HG02588 (cell line): Measurements from ENCODE around the gene DPP10.

Experiments
- ATAC-seq: cut with Tn5 transposase; IDR thresholded peaks from one replicate; pipeline ENCODE4 v1.9.1; 2021; ENCODE audit warnings: mild to moderate bottlenecking, moderate library complexity; ENCODE audit not compliant: unreplicated experiment

The DPP10 gene

GRCh38 chr2:115115135-115115534 is 672.7 kb downstream of the DPP10 start:
- no peak for ATAC-seq

GRCh38 chr2:115118306-115118705 is 675.9 kb downstream of the DPP10 start:
- ATAC-seq: no peak

DNA sequence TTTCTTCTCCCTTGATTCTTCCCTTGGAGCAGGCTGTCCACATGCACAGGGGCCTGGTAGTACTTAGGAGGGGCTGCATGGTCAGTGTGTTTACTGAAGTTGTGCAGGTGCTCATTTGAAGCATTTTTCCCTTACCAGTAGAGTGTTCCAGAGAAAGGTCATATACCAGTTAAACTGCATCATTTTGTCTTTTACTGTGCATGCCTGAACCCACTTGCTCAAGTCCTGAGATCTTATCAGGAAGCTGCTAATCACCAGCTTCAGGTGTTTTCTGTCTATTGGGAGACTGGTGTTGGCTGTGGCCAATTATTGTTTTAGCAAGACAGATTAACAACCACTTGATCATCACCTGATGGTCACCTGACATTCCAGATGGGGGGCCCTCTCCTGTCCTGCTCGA is 676.6 kb downstream of the DPP10 start:
- no peak for ATAC-seq

DNA sequence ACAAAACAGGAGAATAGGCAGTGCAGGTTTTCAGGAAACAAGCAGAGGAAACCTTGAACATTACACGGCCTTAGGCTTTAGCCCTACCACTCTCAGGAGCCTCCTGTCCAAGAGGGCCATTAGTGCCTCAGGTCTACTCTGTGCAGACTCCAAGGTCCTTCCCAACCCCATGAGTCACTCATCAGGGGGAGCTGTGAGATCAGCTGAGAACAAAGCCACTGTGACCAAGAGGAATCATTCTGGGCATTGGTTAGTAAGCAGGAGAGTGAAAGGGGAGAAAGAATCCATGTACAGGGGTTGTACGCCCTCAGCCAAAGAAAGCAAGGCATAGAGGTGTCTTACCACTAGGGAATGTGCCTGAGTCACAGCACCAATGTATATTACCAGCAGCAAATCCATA is 680.3 kb downstream of the DPP10 start:
- ATAC-seq: no peak

DNA sequence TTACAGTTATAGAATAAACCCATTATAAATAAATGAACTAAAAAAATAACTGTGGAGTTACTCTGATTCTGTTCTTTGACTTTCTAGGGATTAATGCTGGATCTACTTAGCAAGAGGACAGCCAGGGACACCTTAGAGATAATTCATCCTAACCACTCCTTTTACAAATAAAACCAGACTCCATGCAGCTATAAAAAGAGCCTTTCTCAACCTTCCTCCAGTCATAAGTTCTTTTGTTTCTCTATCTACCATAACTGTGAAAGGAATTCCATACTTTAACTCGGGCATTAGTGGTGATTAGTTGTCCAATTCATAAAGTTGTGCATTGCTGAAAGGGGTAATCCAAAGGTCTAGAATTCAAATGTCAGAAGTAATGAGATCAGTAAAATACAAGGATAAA is 682.4 kb downstream of the DPP10 start:
- no peak for ATAC-seq

DNA sequence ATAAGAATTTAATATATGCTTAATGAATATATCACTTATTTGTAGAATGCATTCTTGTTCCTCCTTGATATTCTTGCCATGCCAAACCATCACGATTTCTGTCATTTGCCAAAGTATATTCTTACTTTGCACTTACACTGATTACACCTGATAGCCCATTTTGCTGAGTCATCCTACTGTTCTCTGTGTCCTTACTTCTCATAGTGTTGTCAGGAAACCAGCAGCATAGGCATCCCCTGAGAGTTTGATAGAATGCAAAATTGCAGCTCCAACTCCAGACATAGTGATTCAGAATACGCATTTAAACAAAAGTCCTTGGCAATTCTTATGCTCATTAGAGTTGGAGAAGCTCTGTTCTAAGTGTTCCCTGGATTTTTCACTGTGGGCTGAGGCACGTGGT is 687.1 kb downstream of the DPP10 start:
- ATAC-seq: no peak

DNA sequence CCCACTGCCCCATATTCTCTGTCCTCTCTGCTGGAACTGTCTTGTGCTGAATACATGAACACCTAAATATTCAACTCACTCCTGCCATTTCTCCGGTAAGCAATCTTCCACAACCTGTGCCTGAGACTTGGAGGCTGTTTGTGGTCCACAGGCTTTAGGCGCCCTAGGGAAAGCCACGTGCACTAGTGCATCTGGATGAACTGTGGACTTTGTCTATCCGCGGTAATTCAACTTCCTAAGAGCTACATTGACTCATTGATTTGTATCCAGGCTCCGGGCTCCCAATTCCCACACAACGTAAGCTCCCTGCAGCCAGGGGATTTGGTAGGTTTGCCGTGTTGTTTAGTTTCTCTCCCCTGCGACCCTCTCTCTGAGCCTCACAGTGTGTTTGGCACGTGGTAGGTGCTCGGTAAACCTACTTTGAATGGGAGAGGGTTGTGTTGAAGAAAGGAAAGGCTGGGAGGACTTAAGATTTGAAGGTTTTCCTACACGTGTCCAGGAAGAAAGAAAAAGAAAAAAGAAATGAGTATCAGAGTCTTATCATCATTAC is 718.2 kb downstream of the DPP10 start:
- no peak for ATAC-seq

DNA sequence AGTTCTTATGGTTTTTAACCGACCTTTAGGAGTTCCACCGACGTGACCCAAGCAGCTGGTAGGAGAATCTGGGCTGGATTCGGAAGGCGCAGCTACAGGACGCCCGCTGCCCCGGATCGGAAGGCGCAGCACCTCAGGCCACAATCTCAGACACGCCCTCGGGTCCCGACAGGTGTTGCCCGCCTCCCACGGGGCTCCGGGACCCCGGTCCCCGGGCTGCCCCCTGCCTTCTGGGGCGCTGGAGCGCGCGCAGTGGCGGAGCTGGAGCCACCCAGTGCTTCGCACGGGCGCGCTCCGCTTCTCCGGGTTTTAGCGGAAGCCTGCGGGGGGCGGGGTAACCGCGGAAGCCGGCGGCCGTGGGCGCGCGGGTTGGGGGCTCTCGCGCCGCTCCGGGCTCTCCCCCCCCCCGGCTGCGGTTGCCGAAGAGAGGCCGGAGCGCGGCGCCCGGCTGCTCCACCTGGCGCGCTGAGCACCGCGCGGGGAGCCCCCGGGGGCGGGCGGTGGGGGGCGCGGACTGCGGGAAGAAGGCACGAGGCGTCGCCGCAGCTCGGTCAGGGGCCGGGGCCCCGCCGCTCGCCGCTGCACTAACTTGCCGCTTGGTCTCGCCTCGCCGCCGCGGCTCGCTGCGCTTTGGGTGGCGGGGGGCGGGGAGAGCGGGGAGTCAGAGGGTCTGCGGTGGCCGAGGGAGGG is 718.8 kb downstream of the DPP10 start:
- no peak for ATAC-seq

- ATAC-seq: no peak
Observed at GRCh38 chr2:115161771-115162493, 719.5 kb downstream of the DPP10 start.

GRCh38 chr2:115162494-115163293 is 720.3 kb downstream of the DPP10 start:
- no peak for ATAC-seq

GRCh38 chr2:115163572-115163971 is 721.1 kb downstream of the DPP10 start:
- ATAC-seq: no peak

DNA sequence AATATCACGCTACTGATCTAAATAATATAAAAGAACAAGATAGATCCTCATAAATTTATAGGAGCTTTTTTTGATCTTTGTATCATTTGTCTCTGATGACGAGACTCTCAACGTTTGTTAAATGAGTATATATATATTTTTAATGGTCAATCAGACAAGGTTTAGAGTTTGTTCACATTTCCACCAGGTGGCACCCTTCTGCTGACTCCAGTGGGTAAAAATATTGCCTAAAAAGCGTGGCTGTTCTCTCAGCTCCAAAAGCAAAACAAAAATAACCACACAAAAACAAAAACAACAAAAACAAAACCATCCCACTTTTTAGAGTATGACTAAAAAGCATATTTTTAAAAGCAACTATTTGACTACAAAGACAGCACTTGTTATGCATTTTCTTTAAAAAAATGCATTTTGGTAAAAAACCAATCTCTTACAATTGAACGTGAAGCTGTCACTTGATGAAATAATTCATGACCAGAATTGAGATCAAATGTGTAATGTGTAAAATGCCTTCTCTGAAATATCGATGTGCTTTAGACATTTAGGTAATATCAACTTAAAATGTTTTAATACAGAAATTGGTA is 723.2 kb downstream of the DPP10 start:
- ATAC-seq: no peak

DNA sequence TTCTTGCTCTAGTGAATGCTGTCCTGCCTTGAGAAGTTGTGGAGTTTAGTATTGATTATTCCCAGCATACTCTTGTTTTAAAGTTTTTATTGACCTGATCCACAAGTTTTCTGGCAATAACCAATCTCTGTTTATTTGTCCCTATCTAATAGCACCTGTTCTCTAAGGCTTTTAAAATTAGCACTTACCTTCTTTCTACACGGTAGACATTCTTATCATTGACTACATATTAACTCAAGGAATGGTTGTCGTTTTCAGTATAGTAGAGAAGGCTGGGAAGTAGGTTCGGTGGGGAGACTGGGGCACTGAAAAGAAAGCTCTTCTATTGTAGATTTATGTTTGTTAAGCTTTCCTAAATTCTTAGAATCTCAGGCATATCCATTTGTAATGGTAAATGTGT is 726.0 kb downstream of the DPP10 start:
- ATAC-seq: no peak

- ATAC-seq: no peak
Observed at GRCh38 chr2:115169814-115170213, 727.4 kb downstream of the DPP10 start.

DNA sequence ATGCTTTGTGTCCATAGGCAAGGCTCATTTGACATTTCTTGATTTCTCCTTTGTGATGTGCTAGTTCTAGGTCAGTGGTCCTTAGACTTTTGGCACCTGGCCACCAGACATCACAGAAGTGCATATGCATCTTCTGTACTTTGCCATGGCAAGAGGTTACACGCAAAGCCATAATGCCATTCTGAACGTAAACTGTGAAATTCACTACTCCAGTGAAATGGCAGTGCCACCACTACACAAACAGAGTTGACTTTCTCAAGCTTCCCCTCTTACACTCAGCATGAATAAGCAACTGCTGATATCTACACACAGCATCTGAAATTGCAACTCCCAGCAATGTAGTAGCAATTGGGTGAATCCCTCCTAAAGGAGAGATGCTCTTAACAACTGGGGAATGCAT is 729.3 kb downstream of the DPP10 start:
- no peak for ATAC-seq

GRCh38 chr2:115174651-115175050 is 732.2 kb downstream of the DPP10 start:
- no peak for ATAC-seq

- no peak for ATAC-seq
Observed at GRCh38 chr2:115183144-115183543, 740.7 kb downstream of the DPP10 start.

GRCh38 chr2:115190459-115190858 is 748.0 kb downstream of the DPP10 start:
- ATAC-seq: no peak

DNA sequence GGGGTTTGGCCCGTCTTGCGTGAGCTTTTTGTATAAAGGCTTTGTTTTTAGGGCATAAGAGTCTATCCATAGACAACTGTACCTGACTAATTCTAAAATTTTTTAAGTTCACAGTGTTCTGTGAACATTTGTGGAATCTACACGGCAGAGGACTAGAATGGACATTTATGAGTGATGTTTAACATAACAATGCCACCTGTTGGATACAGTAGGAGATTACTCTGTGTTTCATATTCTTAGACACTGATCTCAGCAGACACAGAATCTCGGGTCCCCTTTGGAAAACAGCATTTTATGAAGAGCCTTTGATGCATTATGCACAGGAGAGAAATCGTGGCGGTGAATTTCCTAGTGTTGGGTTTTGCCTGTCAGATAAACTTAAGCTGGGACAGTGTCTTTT is 752.2 kb downstream of the DPP10 start:
- ATAC-seq: no peak

DNA sequence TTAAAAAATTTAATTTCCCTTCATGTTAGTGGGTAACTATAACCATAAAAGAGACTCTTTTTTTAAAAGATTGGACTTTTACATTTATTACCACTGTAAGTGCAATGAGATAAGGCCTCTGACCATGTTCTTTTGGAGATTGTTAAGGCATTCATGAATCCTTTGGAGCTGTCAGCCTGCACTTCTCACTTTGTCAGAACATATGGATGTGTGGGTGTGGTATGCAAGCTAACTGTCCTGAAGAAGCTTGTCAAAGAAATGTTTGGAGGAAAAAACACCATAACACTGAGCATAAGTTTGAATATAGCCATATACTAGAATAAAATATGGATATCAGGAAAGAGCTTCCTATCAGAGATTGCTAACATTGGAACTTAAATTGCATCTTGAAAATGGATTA is 754.1 kb downstream of the DPP10 start:
- no peak for ATAC-seq

DNA sequence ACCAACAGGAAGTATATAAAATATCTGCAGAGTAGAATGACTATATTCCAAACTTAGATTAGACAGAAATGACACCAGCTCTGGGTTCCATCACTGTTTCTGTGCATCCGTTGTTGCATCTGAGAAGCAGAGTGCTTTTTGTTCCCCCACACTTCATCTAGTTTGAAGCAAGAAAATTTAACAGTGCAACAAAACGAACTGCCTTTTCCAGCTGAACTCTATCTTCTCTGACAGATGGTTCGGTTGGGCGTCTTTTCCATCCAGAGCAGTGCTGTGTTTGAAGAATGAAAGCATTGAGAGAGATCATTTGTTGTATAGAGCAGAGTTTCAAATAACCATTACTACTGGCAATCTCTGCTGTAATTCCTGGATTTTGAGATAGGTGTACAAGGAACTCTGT is 757.5 kb downstream of the DPP10 start:
- no peak for ATAC-seq
